ENCODE measurements around the gene TRIM24. TPM values are rescaled to one million over a fixed set of nuclear protein-coding genes. Genes with fewer than 3 reads are reported as not detected.

The TRIM24 gene
- total and polyA plus RNA-seq, 2 of the 13 experiments (the other 11 are each of a cell fraction or from before 2014, with no cell fraction given), result 100 to 106 TPM

DNA sequence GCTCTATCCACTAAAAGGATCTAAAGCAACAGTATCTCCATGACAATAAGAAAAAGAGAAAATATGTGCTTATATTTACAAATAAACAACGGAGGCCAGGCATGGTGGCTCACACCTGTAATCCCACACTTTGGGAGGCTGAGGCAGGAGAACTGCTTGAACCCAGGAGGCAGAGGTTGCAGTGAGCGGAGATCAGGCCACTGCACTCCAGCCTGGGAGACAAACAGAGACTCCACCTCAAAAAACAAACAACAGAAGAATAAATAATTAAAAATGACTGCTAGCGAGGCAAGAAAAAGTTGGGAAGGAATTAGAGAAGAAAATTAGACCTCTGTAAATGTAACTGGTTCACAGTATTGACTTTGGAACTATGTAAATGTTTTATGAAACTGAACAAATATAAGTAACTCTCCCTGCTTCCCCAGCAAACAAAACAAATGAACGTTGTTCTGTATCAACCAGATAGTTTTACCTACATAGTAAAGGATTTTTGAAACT, 17.1 kb downstream of the TRIM24 start (continued):
- TF ChIP-seq, protein P1, sequence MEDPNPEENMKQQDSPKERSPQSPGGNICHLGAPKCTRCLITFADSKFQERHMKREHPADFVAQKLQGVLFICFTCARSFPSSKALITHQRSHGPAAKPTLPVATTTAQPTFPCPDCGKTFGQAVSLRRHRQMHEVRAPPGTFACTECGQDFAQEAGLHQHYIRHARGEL (CRISPR knock-in tag; IDR thresholded peaks at IDR 0.05), result no peak
- TF ChIP-seq ZBTB7B (CRISPR knock-in tag; IDR thresholded peaks at IDR 0.05), result no peak
- TF ChIP-seq TCF7 (IDR thresholded peaks at IDR 0.05; ENCODE audit: low read depth), result no peak
- TF ChIP-seq FOSL2 (CRISPR knock-in tag; IDR thresholded peaks at IDR 0.05), result peak; percentile 26; the same call in 1 of the 2 replicates
- TF ChIP-seq ZMYM2 (CRISPR knock-in tag; IDR thresholded peaks at IDR 0.05), result peak; percentile 94
- TF ChIP-seq RARG (CRISPR knock-in tag; IDR thresholded peaks at IDR 0.05; ENCODE audit: low read depth), result 0 out of 2 replicates have a peak, but pooled peaks have one; percentile 71
- TF ChIP-seq ZFP36 (IDR thresholded peaks at IDR 0.05; ENCODE audit: borderline replicate concordance, low read depth, low read length, partially characterized antibody), result no peak
- TF ChIP-seq CREM (IDR thresholded peaks at IDR 0.05), result peak; percentile 71; the same call in 1 of the 2 replicates
- no peak for TF ChIP-seq CREM (CRISPR knock-in tag; IDR thresholded peaks at IDR 0.05)
- TF ChIP-seq MTA1 (CRISPR knock-in tag; IDR thresholded peaks at IDR 0.05; ENCODE audit: borderline replicate concordance), result 0 out of 2 replicates have a peak, but pooled peaks have one; percentile 26
- TF ChIP-seq CENPX (CRISPR knock-in tag; IDR thresholded peaks at IDR 0.05), result no peak
- TF ChIP-seq, protein P2, sequence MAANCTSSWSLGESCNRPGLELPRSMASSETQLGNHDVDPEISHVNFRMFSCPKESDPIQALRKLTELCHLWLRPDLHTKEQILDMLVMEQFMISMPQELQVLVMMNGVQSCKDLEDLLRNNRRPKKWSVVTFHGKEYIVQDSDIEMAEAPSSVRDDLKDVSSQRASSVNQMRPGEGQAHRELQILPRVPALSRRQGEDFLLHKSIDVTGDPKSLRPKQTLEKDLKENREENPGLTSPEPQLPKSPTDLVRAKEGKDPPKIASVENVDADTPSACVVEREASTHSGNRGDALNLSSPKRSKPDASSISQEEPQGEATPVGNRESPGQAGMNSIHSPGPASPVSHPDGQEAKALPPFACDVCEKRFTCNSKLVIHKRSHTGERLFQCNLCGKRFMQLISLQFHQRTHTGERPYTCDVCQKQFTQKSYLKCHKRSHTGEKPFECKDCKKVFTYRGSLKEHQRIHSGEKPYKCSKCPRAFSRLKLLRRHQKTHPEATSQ (CRISPR knock-in tag; IDR thresholded peaks at IDR 0.05; ENCODE audit: borderline replicate concordance), result no peak
- TF ChIP-seq ZNF749 (CRISPR knock-in tag; IDR thresholded peaks at IDR 0.05; ENCODE audit: borderline replicate concordance), result no peak
- peak; percentile 81 for TF ChIP-seq TBX3 (IDR thresholded peaks at IDR 0.05; ENCODE audit: borderline replicate concordance)
- TF ChIP-seq ZSCAN20 (CRISPR knock-in tag; IDR thresholded peaks at IDR 0.05; ENCODE audit: borderline replicate concordance), result 0 out of 2 replicates have a peak, but pooled peaks have one; percentile 26
- TF ChIP-seq RBFOX2 (IDR thresholded peaks at IDR 0.05; ENCODE audit: low read depth, low read length), result 0 out of 2 replicates have a peak, but pooled peaks have one; percentile 23
- 0 out of 2 replicates have a peak, but pooled peaks have one; percentile 20 for TF ChIP-seq ZNF761 (CRISPR knock-in tag; conservative IDR thresholded peaks at IDR 0.05)
- TF ChIP-seq ZNF12 (CRISPR knock-in tag; IDR thresholded peaks at IDR 0.05), result no peak
- TF ChIP-seq, protein P3, sequence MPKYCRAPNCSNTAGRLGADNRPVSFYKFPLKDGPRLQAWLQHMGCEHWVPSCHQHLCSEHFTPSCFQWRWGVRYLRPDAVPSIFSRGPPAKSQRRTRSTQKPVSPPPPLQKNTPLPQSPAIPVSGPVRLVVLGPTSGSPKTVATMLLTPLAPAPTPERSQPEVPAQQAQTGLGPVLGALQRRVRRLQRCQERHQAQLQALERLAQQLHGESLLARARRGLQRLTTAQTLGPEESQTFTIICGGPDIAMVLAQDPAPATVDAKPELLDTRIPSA (CRISPR knock-in tag; IDR thresholded peaks at IDR 0.05; ENCODE audit: borderline replicate concordance), result no peak
- TF ChIP-seq RBM22 (optimal IDR thresholded peaks at IDR 0.05; ENCODE audit: low read length), result peak; percentile 71
- 0 out of 2 replicates have a peak, but pooled peaks have one; percentile 14 for TF ChIP-seq IRF2 (CRISPR knock-in tag; IDR thresholded peaks at IDR 0.05)
- TF ChIP-seq, protein P4, sequence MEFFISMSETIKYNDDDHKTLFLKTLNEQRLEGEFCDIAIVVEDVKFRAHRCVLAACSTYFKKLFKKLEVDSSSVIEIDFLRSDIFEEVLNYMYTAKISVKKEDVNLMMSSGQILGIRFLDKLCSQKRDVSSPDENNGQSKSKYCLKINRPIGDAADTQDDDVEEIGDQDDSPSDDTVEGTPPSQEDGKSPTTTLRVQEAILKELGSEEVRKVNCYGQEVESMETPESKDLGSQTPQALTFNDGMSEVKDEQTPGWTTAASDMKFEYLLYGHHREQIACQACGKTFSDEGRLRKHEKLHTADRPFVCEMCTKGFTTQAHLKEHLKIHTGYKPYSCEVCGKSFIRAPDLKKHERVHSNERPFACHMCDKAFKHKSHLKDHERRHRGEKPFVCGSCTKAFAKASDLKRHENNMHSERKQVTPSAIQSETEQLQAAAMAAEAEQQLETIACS (CRISPR knock-in tag; IDR thresholded peaks at IDR 0.05), result no peak
- TF ChIP-seq SAP130 (CRISPR knock-in tag; IDR thresholded peaks at IDR 0.05; ENCODE audit: low read depth), result peak; percentile 63
- TF ChIP-seq, protein P5, sequence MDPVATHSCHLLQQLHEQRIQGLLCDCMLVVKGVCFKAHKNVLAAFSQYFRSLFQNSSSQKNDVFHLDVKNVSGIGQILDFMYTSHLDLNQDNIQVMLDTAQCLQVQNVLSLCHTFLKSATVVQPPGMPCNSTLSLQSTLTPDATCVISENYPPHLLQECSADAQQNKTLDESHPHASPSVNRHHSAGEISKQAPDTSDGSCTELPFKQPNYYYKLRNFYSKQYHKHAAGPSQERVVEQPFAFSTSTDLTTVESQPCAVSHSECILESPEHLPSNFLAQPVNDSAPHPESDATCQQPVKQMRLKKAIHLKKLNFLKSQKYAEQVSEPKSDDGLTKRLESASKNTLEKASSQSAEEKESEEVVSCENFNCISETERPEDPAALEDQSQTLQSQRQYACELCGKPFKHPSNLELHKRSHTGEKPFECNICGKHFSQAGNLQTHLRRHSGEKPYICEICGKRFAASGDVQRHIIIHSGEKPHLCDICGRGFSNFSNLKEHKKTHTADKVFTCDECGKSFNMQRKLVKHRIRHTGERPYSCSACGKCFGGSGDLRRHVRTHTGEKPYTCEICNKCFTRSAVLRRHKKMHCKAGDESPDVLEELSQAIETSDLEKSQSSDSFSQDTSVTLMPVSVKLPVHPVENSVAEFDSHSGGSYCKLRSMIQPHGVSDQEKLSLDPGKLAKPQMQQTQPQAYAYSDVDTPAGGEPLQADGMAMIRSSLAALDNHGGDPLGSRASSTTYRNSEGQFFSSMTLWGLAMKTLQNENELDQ (CRISPR knock-in tag; IDR thresholded peaks at IDR 0.05; ENCODE audit: borderline replicate concordance), result no peak
- no peak for TF ChIP-seq CREB1 (IDR thresholded peaks at IDR 0.05)
- peak; percentile 7; the same call in 1 of the 2 replicates for TF ChIP-seq CREB1 (CRISPR knock-in tag; IDR thresholded peaks at IDR 0.05)
